Esophagus squamous epithelium (tissue), 4 donors: ENCODE measurements around the gene RNF13.

Experiments used
- POLR2A ChIP-seq, 4 donors: fragments of 450-650 bp; IDR thresholded peaks; one replicate each; pipeline ENCODE4 v1.6.1; 2017; ENCODE audit warnings: antibody characterized with exemption in 4 of 4, mild to moderate bottlenecking in 4 of 4, moderate library complexity in 3 of 4
- TF ChIP-seq, protein P1 (sequence below), 6 experiments: fragments of 450-650 bp in 4 of 6; fragments of 200-600 bp in 2 of 6; sonication (generic) in 2 of 6; IDR thresholded peaks; one replicate each; pipeline ENCODE4 v1.5.1; 2016 to 2019; ENCODE audit warnings: antibody characterized with exemption in 6 of 6, mild to moderate bottlenecking in 4 of 6, moderate library complexity in 4 of 6

DNA sequence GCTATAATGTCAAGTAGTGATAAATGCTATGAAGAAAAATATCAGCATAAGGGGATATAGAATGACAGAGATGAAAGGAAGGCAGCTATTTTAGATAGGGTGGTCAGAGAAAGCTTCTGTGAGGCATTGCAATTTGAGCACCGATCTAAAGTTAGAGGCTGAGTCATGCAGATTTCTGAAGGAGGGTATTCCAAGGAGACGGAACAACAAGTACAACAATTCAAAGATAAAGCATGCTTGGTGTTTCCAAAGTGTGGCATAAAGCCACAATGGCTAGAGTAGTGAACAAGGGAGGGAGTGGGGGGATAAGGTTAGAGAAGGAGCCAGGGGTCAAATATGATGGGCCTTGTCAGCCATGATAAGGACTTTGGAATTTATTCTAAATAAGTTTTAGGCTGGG lies 85.8 kb downstream of the RNF13 start:
- TF ChIP-seq, protein P1, sequence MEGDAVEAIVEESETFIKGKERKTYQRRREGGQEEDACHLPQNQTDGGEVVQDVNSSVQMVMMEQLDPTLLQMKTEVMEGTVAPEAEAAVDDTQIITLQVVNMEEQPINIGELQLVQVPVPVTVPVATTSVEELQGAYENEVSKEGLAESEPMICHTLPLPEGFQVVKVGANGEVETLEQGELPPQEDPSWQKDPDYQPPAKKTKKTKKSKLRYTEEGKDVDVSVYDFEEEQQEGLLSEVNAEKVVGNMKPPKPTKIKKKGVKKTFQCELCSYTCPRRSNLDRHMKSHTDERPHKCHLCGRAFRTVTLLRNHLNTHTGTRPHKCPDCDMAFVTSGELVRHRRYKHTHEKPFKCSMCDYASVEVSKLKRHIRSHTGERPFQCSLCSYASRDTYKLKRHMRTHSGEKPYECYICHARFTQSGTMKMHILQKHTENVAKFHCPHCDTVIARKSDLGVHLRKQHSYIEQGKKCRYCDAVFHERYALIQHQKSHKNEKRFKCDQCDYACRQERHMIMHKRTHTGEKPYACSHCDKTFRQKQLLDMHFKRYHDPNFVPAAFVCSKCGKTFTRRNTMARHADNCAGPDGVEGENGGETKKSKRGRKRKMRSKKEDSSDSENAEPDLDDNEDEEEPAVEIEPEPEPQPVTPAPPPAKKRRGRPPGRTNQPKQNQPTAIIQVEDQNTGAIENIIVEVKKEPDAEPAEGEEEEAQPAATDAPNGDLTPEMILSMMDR (IDR thresholded peaks at IDR 0.05) = no peak
- no peak for TF ChIP-seq POLR2A (IDR thresholded peaks at IDR 0.05)
